Esophagus muscularis mucosa (tissue), 4 donors: ENCODE results near the gene C14orf119. TPM values are rescaled to one million over a fixed set of nuclear protein-coding genes. Genes with fewer than 3 reads are reported as not detected.

Source experiments
- DNase-seq: peaks from one replicate; pipeline ENCODE4 v3.0.0-alpha.2; 2017; ENCODE audit errors: extremely low spot score
- H3K27ac ChIP-seq, 4 donors: fragments of 200-600 bp; sonication (generic); replicated peaks in 1 of 4; 1 replicate in 3 of 4; 2 replicates in 1 of 4; pipeline ENCODE4 v1.5.1; 2016 to 2019; ENCODE audit warnings: mild to moderate bottlenecking in 1 of 4
- H3K27me3 ChIP-seq, 4 donors: fragments of 200-600 bp; sonication (generic); one replicate each; pipeline versions ENCODE4 v1.5.1 to v1.6.0; 2016 to 2019
- H3K36me3 ChIP-seq, 4 donors: fragments of 200-600 bp; sonication (generic); one replicate each; pipeline ENCODE4 v1.5.1; 2016 to 2019
- H3K4me1 ChIP-seq, 4 donors: fragments of 200-600 bp; sonication (generic); one replicate each; pipeline ENCODE4 v1.5.1; 2016 to 2019
- H3K4me3 ChIP-seq, 4 donors: fragments of 200-600 bp; sonication (generic); 1 replicate in 2 of 4; 2 replicates in 2 of 4; pipeline ENCODE4 v1.5.1; 2016 to 2019; ENCODE audit warnings: mild to moderate bottlenecking in 4 of 4, moderate library complexity in 1 of 4
- H3K9me3 ChIP-seq, 4 donors: fragments of 200-600 bp; sonication (generic); 1 replicate in 3 of 4; 2 replicates in 1 of 4; pipeline ENCODE4 v1.5.1; 2016 to 2019
- EP300 ChIP-seq: sonication (generic); formaldehyde crosslinking; IDR thresholded peaks from one replicate; pipeline ENCODE4 v1.6.1; 2017; ENCODE audit warnings: antibody characterized with exemption
- POLR2A ChIP-seq: fragments of 450-650 bp; IDR thresholded peaks from one replicate; pipeline ENCODE4 v1.6.1; 2017; ENCODE audit warnings: antibody characterized with exemption, moderate library complexity, mild to moderate bottlenecking, low read depth
- POLR2AphosphoS5 ChIP-seq, 2 donors: sonication (generic); formaldehyde crosslinking; IDR thresholded peaks; one replicate each; pipeline ENCODE4 v1.6.1; 2017; ENCODE audit warnings: antibody characterized with exemption in 2 of 2
- WGBS: methylation state at CpG from one replicate; pipeline ENCODE4 v1.1.5; 2018; 5-methylcytosine and 5-hydroxymethylcytosine counted together
- intact Hi-C: fragments of 100-400 bp; cut with DNase I; formaldehyde crosslinking; loops from one replicate; pipeline ENCODE4 v1.15.1; 2023
- total RNA-seq, 4 donors: library from RNA; depleted of rRNA; stranded (reverse); fragments of >200 nt; gene quantifications; one replicate each; pipeline versions ENCODE4 v1.1.0 to v1.2.1, GENCODE V29; 2016
- TF ChIP-seq, protein P1 (sequence below), 3 experiments: fragments of 200-600 bp in 2 of 3; fragments of 450-650 bp in 1 of 3; sonication (generic) in 2 of 3; IDR thresholded peaks; one replicate each; pipeline ENCODE4 v1.5.1; 2017 to 2019; ENCODE audit warnings: antibody characterized with exemption in 3 of 3, mild to moderate bottlenecking in 2 of 3, moderate library complexity in 1 of 3

Gene C14orf119
- total RNA-seq, 4 donors from 2014 or later, result 21.2 to 42.5 (median 34.0) TPM

DNA sequence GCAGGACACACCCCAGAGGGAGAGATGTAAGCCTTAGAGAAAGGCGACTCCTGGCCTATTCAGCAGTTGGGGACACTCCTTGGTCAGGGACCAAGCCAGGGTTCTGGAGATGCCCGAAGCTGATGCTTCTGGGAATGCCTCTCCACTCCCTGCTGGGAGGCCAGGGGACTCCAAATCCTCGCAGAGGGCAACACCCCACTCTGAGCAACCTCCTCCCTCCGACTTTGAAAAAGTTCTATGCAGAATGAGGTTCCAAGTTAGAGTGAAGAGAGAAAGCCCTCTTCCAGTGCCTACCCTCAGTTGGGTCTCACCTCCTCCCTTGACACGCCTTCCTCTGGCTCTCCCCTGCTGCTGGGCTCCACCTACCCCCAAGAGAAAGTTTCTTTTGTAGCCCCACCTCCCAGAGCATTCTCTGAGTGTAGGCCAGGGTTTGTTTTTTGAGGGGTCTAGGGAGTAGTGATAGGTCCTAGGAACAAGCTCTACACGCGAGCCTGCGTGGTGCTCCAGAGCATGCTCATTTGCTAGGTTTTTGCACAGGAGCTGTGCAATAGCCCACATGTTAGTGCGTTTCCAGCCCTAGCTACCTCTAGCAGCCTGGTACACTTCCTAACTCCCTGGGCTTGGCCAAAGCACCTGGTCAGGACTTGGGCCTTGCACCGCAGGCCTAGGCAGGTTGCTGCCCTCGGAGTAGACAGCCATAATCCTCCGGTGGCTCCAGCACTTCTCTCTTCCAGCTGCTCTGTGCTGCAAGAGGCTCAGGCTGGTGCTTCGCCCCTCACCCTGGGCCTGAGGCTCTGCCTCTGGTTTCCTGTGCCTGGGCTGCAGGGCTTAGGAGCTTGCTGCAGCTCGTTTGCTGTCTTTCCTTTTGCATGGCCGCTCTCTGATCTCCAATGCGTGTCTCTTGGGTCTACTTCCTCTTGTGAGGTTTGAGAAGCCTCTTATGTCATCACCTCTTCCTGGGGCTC, 24.3 kb downstream of the C14orf119 start:
- H3K4me1 ChIP-seq, result peaks cover 14 to 22% (median 19%) of the 10 kb centered on the region in 4 donors
- no peak overlapping the region for H3K4me3 ChIP-seq
- 76% methylated on average over 16 of the region's 16 CpGs for WGBS
- H3K27me3 ChIP-seq, result peaks cover 0 to 36% (median 0%) of the 10 kb centered on the region in 4 donors
- H3K27ac ChIP-seq, result no peak overlapping the region
- no peaks in the 10 kb centered on the region for H3K9me3 ChIP-seq
- H3K36me3 ChIP-seq, result no peaks in the 10 kb centered on the region
- DNase-seq, result no peak
- intact Hi-C loops, result loop anchor here (1.0 to 10.0 kb wide), 2 partner anchors 68 to 185 kb away; partner anchors contain the start of genes BCL2L2 and PPP1R3E
- TF ChIP-seq EP300 (no peak), POLR2AphosphoS5 (IDR thresholded peaks at IDR 0.05) (no peak), POLR2A (no peak)
- TF ChIP-seq, protein P1, sequence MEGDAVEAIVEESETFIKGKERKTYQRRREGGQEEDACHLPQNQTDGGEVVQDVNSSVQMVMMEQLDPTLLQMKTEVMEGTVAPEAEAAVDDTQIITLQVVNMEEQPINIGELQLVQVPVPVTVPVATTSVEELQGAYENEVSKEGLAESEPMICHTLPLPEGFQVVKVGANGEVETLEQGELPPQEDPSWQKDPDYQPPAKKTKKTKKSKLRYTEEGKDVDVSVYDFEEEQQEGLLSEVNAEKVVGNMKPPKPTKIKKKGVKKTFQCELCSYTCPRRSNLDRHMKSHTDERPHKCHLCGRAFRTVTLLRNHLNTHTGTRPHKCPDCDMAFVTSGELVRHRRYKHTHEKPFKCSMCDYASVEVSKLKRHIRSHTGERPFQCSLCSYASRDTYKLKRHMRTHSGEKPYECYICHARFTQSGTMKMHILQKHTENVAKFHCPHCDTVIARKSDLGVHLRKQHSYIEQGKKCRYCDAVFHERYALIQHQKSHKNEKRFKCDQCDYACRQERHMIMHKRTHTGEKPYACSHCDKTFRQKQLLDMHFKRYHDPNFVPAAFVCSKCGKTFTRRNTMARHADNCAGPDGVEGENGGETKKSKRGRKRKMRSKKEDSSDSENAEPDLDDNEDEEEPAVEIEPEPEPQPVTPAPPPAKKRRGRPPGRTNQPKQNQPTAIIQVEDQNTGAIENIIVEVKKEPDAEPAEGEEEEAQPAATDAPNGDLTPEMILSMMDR (IDR thresholded peaks at IDR 0.05), result no peak

DNA sequence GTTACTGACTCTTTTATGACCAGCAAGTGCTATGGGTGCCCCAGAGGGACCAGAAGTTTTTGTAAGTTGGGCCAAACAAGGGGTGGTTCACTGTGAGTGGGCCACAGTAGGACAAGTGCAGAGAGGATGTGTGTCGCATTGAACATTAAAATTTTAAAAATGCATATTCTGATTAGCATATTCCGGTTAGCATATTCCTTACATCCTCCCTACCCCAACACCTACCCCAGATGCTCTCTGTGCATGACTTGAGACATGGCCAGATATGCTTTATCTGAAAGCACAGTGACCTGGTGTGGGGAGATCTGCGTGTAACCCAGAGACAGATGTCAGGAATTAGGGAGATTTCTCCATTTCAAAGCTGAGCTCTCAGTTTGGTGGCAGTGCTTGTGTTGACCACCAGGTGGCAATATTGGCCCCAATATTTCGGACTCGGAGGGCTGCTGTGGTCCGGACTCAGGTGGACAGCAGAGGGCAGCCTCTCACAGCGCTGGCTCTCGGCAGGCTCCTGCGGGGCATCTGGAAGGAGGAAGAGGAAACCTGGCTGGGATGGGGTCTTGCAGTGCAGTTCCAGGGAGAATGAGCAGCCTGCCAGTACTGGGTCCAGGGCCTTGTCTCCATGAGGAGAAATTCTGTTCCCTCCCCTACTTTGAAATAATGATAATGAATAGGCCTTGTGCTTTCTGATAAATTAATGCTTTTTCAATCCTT, 25.4 kb downstream of the C14orf119 start:
- intact Hi-C loops, result loop anchor here (1.0 to 10.0 kb wide), 2 partner anchors 67 to 184 kb away; partner anchors contain the start of genes BCL2L2 and PPP1R3E
- H3K9me3 ChIP-seq, result no peaks in the 10 kb centered on the region
- TF ChIP-seq POLR2A (no peak), POLR2AphosphoS5 (IDR thresholded peaks at IDR 0.05) (peak; percentile 58 to 79), EP300 (no peak)
- TF ChIP-seq, protein P1 (IDR thresholded peaks at IDR 0.05), result peak; percentile 100
- H3K27me3 ChIP-seq, result peaks cover 0 to 25% (median 0%) of the 10 kb centered on the region in 4 donors
- 19% methylated on average over 9 of the region's 9 CpGs for WGBS
- peak; percentile 97 for DNase-seq
- no peak overlapping the region for H3K4me3 ChIP-seq
- H3K36me3 ChIP-seq, result no peaks in the 10 kb centered on the region
- H3K4me1 ChIP-seq, result peaks cover 14 to 22% (median 20%) of the 10 kb centered on the region in 4 donors
- peak overlapping the region in 1 of 4 donors; percentile 48 for H3K27ac ChIP-seq

DNA sequence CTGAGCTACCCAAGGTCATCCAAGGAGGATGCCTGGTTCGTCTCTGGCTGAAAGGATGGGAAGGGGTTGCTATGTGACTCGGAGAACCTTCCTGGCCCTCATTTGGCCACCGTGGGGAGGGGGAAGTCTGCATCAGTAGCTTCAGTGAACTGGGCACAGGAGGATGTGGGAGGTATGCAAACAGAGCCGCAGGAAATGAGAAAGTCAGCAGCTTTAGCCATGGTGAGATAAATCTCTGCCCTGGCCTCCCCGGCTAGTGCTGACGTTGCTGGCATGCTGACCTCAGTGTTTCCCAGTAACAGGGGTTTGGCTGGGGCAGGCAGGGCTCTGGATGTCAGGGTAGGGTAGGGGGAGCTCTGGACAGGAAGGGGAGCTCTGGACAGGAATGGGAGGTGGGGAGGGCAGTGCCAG, 26.1 kb downstream of the C14orf119 start:
- intact Hi-C loops, result loop anchor here (10.0 kb wide), 1 partner anchor 183 kb away; the partner anchor contains the start of genes BCL2L2 and PPP1R3E

DNA sequence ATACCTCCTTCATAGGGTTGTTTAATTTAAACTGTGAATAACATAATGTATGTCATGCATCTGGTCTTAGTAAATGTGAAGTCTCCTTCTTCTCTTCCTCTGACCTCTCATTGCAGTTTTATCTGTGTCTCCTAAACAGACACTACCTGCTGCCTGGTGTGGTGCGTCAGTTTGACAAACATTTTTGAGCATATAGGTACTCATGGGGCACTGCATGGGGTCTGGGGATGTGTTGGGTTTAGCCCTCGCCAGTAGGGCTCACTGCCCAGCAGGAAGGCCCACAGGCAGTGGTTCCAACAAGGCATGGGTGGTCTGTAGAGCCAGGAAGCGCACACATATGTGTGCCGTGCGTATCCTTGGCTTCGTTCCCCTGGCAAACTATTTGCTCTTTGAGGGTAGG, 26.8 kb downstream of the C14orf119 start:
- H3K4me1 ChIP-seq, result peaks cover 14 to 33% (median 28%) of the 10 kb centered on the region in 4 donors
- H3K4me3 ChIP-seq, result no peak overlapping the region
- DNase-seq, result no peak
- H3K27me3 ChIP-seq, result peaks cover 0 to 13% (median 0%) of the 10 kb centered on the region in 4 donors
- TF ChIP-seq POLR2A, result no peak
- TF ChIP-seq, protein P1 (IDR thresholded peaks at IDR 0.05), result no peak
- TF ChIP-seq POLR2AphosphoS5 (IDR thresholded peaks at IDR 0.05), result no peak
- TF ChIP-seq EP300, result no peak
- no peaks in the 10 kb centered on the region for H3K9me3 ChIP-seq
- intact Hi-C loops, result loop anchor here (10.0 kb wide), 1 partner anchor 183 kb away; the partner anchor contains the start of genes BCL2L2 and PPP1R3E
- H3K36me3 ChIP-seq, result peaks cover 0 to 10% (median 5%) of the 10 kb centered on the region in 4 donors
- WGBS, result 95% methylated on average over 6 of the region's 6 CpGs
- no peak overlapping the region for H3K27ac ChIP-seq

More for the DNA sequence above, 26.1 kb downstream of the C14orf119 start:
- peak overlapping the region in 1 of 4 donors; percentile 48 for H3K27ac ChIP-seq
- peaks cover 0 to 19% (median 0%) of the 10 kb centered on the region in 4 donors for H3K27me3 ChIP-seq
- TF ChIP-seq POLR2AphosphoS5 (IDR thresholded peaks at IDR 0.05) (no peak), EP300 (no peak), POLR2A (no peak)
- TF ChIP-seq, protein P1 (IDR thresholded peaks at IDR 0.05), result no peak
- H3K9me3 ChIP-seq, result no peaks in the 10 kb centered on the region
- no peak for DNase-seq
- H3K4me3 ChIP-seq, result no peak overlapping the region
- 34% methylated on average over 6 of the region's 6 CpGs for WGBS
- peaks cover 0 to 2% (median under 1%) of the 10 kb centered on the region in 4 donors for H3K36me3 ChIP-seq
- peaks cover 14 to 29% (median 27%) of the 10 kb centered on the region in 4 donors for H3K4me1 ChIP-seq
